GM15510 (cell line): ENCODE measurements around the gene MMP10.

Experiments
- POLR2A ChIP-seq: IDR thresholded peaks from 3 replicates; pipeline ENCODE4 v1.6.1; 2011; ENCODE audit warnings: borderline replicate concordance; ENCODE audit not compliant: insufficient read length; ENCODE audit errors: extremely low read depth

MMP10 gene

GRCh38 chr11:102793677-102794290 lies 13.4 kb upstream of the MMP10 start:
- TF ChIP-seq POLR2A = no peak

GRCh38 chr11:102792604-102793003 lies 12.2 kb upstream of the MMP10 start:
- TF ChIP-seq POLR2A = no peak

GRCh38 chr11:102791271-102792036 lies 11.0 kb upstream of the MMP10 start:
- no peak for TF ChIP-seq POLR2A

GRCh38 chr11:102788334-102788995 lies 8.0 kb upstream of the MMP10 start:
- no peak for TF ChIP-seq POLR2A

- no peak for TF ChIP-seq POLR2A
Observed at GRCh38 chr11:102784380-102784779, 4.0 kb upstream of the MMP10 start.

GRCh38 chr11:102783720-102784119 lies 3.3 kb upstream of the MMP10 start:
- no peak for TF ChIP-seq POLR2A

- TF ChIP-seq POLR2A = no peak
Observed at GRCh38 chr11:102783016-102783415, 2.6 kb upstream of the MMP10 start.

GRCh38 chr11:102781676-102782075 lies 1.2 kb upstream of the MMP10 start:
- TF ChIP-seq POLR2A = no peak

- TF ChIP-seq POLR2A = no peak
Observed at GRCh38 chr11:102776454-102776853, 4.0 kb downstream of the MMP10 start.

GRCh38 chr11:102773386-102773785 lies 7.0 kb downstream of the MMP10 start:
- TF ChIP-seq POLR2A = no peak

- no peak for TF ChIP-seq POLR2A
Observed at GRCh38 chr11:102771351-102771750, 9.1 kb downstream of the MMP10 start.

GRCh38 chr11:102770191-102770590 lies 10.2 kb downstream of the MMP10 start:
- TF ChIP-seq POLR2A = no peak

GRCh38 chr11:102767800-102768199 lies 12.6 kb downstream of the MMP10 start:
- no peak for TF ChIP-seq POLR2A

GRCh38 chr11:102763440-102763839 lies 17.0 kb downstream of the MMP10 start:
- no peak for TF ChIP-seq POLR2A

GRCh38 chr11:102762361-102762767 lies 18.1 kb downstream of the MMP10 start:
- no peak for TF ChIP-seq POLR2A

- TF ChIP-seq POLR2A = no peak
Observed at GRCh38 chr11:102761646-102762238, 18.7 kb downstream of the MMP10 start.

GRCh38 chr11:102760344-102761035 lies 19.9 kb downstream of the MMP10 start:
- no peak for TF ChIP-seq POLR2A
